IMR-90 (cell line): ENCODE data around the gene ABHD16A.

Experiments used
- BHLHE40 ChIP-seq: fragments of 150-350 bp; IDR thresholded peaks from 2 replicates; pipeline ENCODE4 v1.6.1; 2016; ENCODE audit warnings: mild to moderate bottlenecking, low read depth, low read length
- CHD1 ChIP-seq: IDR thresholded peaks from 2 replicates; pipeline ENCODE4 v1.6.1; 2012; ENCODE audit warnings: low read depth, low read length, improper control_type of control experiment
- MAZ ChIP-seq: IDR thresholded peaks from 2 replicates; pipeline ENCODE4 v1.6.1; 2012; ENCODE audit warnings: low read depth, mild to moderate bottlenecking, low read length, improper control_type of control experiment, moderate library complexity, borderline replicate concordance
- MXI1 ChIP-seq: IDR thresholded peaks from 2 replicates; pipeline ENCODE4 v1.6.1; 2012; ENCODE audit warnings: low read depth, mild to moderate bottlenecking, low read length, moderate library complexity, borderline replicate concordance
- POLR2A ChIP-seq: IDR thresholded peaks from 2 replicates; pipeline ENCODE4 v1.6.1; 2012; ENCODE audit warnings: mild to moderate bottlenecking, low read depth, low read length
- TF ChIP-seq, protein P1 (sequence below): fragments of 150-350 bp; IDR thresholded peaks from 2 replicates; pipeline ENCODE4 v1.6.1; 2016; ENCODE audit warnings: low read depth, mild to moderate bottlenecking, low read length, moderate library complexity, borderline replicate concordance
- TF ChIP-seq, protein P2 (sequence below): conservative IDR thresholded peaks from 2 replicates; pipeline ENCODE4 v1.5.1; 2012; ENCODE audit warnings: mild to moderate bottlenecking, low read depth, low read length, improper control_type of control experiment
- TF ChIP-seq, protein P3 (sequence below): fragments of 150-350 bp; IDR thresholded peaks from 2 replicates; pipeline ENCODE4 v1.6.1; 2017; ENCODE audit warnings: mild to moderate bottlenecking, antibody characterized with exemption, low read length, low read depth

DNA sequence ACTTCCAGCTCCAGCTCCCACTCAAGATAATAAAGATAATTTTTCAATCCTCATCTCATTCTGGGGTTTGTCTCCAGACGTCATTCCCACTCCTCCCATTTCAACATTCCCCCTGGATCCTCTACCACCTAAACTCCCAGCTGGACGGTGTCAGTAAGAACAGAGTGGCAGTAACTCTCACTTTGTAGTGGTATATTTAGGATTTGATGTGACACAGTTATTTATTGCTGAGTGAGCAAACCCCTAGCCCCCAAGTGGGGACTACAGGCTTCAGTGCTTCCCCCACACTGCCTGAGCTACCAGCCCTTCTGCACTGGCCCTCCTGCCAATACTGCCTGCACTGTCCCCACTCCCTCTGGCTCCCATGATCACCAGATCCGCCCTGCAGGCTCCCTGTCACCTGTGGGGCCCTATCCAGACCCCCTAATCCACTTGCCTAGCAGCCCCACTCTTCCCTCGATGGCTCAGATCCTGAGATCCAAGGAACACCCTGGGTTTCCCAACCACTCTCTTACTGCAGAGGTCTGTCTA is 44.9 kb downstream of the ABHD16A start:
- TF ChIP-seq, protein P1, sequence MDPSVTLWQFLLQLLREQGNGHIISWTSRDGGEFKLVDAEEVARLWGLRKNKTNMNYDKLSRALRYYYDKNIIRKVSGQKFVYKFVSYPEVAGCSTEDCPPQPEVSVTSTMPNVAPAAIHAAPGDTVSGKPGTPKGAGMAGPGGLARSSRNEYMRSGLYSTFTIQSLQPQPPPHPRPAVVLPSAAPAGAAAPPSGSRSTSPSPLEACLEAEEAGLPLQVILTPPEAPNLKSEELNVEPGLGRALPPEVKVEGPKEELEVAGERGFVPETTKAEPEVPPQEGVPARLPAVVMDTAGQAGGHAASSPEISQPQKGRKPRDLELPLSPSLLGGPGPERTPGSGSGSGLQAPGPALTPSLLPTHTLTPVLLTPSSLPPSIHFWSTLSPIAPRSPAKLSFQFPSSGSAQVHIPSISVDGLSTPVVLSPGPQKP, result no peak
- TF ChIP-seq, protein P2, sequence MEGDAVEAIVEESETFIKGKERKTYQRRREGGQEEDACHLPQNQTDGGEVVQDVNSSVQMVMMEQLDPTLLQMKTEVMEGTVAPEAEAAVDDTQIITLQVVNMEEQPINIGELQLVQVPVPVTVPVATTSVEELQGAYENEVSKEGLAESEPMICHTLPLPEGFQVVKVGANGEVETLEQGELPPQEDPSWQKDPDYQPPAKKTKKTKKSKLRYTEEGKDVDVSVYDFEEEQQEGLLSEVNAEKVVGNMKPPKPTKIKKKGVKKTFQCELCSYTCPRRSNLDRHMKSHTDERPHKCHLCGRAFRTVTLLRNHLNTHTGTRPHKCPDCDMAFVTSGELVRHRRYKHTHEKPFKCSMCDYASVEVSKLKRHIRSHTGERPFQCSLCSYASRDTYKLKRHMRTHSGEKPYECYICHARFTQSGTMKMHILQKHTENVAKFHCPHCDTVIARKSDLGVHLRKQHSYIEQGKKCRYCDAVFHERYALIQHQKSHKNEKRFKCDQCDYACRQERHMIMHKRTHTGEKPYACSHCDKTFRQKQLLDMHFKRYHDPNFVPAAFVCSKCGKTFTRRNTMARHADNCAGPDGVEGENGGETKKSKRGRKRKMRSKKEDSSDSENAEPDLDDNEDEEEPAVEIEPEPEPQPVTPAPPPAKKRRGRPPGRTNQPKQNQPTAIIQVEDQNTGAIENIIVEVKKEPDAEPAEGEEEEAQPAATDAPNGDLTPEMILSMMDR, result no peak
- no peak for TF ChIP-seq MXI1
- TF ChIP-seq, protein P3, sequence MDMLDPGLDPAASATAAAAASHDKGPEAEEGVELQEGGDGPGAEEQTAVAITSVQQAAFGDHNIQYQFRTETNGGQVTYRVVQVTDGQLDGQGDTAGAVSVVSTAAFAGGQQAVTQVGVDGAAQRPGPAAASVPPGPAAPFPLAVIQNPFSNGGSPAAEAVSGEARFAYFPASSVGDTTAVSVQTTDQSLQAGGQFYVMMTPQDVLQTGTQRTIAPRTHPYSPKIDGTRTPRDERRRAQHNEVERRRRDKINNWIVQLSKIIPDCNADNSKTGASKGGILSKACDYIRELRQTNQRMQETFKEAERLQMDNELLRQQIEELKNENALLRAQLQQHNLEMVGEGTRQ, result no peak
- no peak for TF ChIP-seq BHLHE40
- no peak for TF ChIP-seq POLR2A
- no peak for TF ChIP-seq MAZ
- TF ChIP-seq CHD1, result no peak
